Neural progenitor cell (in vitro differentiated cells): ENCODE results near the gene ZNF516.

Experiments used
- CTCF ChIP-seq: fragments of 200-600 bp; sonication (generic); IDR thresholded peaks from 2 replicates; pipeline ENCODE4 v1.5.1; 2017; ENCODE audit warnings: antibody characterized with exemption, mild to moderate bottlenecking
- EZH2 ChIP-seq: fragments of 200-600 bp; sonication (generic); IDR thresholded peaks from 2 replicates; pipeline ENCODE4 v1.6.1; 2017; ENCODE audit warnings: antibody characterized with exemption, mild to moderate bottlenecking, moderate library complexity

- TF ChIP-seq CTCF (no peak), EZH2 (no peak)
These were observed 123.5 kb downstream of the ZNF516 start for GRCh38 chr18:76371301-76372203.
